H1 (cell line): Measurements from ENCODE around the gene COL1A1. TPM values are rescaled to one million over a fixed set of nuclear protein-coding genes. Genes with fewer than 3 reads are reported as not detected.
A peak's percentile ranks its signal among the peaks of the same experiment; 100 is the strongest.

Source experiments
- CTBP2 ChIP-seq: IDR thresholded peaks from 2 replicates; pipeline ENCODE4 v1.7.0; 2011; ENCODE audit warnings: borderline replicate concordance, mild to moderate bottlenecking, moderate library complexity, mixed read lengths, low read length; ENCODE audit not compliant: insufficient read depth, insufficient read length
- CTCF ChIP-seq, 3 experiments: IDR thresholded peaks; 1 replicate in 2 of 3; 2 replicates in 1 of 3; pipeline versions ENCODE4 v1.5.1 to v1.6.1; 2011; ENCODE audit warnings: low read length in 3 of 3, mild to moderate bottlenecking in 3 of 3, inconsistent platforms in 2 of 3, low read depth in 1 of 3, moderate library complexity in 1 of 3; ENCODE audit not compliant: insufficient read depth in 1 of 3; ENCODE audit errors: control extremely low read depth in 1 of 3
- EP300 ChIP-seq, 2 experiments: IDR thresholded peaks; 1 replicate in 1 of 2; 2 replicates in 1 of 2; pipeline ENCODE4 v1.6.1; 2011 to 2012; ENCODE audit warnings: low read depth in 2 of 2, low read length in 2 of 2, mild to moderate bottlenecking in 2 of 2, borderline replicate concordance in 1 of 2, inconsistent platforms in 1 of 2, moderate library complexity in 1 of 2
- GTF2F1 ChIP-seq: IDR thresholded peaks from 2 replicates; pipeline ENCODE4 v1.6.1; 2012; ENCODE audit warnings: low read depth, low read length, improper control_type of control experiment, borderline replicate concordance
- SP4 ChIP-seq: IDR thresholded peaks from 2 replicates; pipeline ENCODE4 v1.6.1; 2012; ENCODE audit warnings: low read length, inconsistent platforms
- polyA plus RNA-seq, 7 experiments: library from polyadenylated mRNA; depleted of rRNA in 3 of 7; stranded (reverse) in 5 of 7; unstranded in 2 of 7; fragments of >200 nt in 5 of 7; fragments of 200-250 nt in 2 of 7; gene quantifications; 1 replicate in 5 of 7; 2 replicates in 1 of 7; 4 replicates in 1 of 7; pipeline versions ENCODE4 v1.2.1 to v1.2.3, GENCODE V29; 2011 to 2013; ENCODE audit warnings: missing spikeins in 2 of 7, mixed read lengths in 2 of 7
- total RNA-seq: library from RNA; stranded (reverse); fragmentation: NEBNext Ultra II Directional; extraction: Animal tissue kit (Norgen Biotek cat#: 25700); gene quantifications from 2 replicates; pipeline ENCODE4 v1.2.1, GENCODE V29; 2021
- TF ChIP-seq, protein P1 (sequence below): IDR thresholded peaks from 2 replicates; pipeline ENCODE4 v1.6.1; 2011; ENCODE audit warnings: low read depth, mild to moderate bottlenecking, low read length; ENCODE audit not compliant: insufficient read depth

The COL1A1 gene
- total and polyA plus RNA-seq, 2 of the 8 experiments (the other 6 are each of a cell fraction or from before 2014, with no cell fraction given) = 14.1 to 80.4 TPM

- TF ChIP-seq CTBP2 = peak; percentile 24
- TF ChIP-seq, protein P1, sequence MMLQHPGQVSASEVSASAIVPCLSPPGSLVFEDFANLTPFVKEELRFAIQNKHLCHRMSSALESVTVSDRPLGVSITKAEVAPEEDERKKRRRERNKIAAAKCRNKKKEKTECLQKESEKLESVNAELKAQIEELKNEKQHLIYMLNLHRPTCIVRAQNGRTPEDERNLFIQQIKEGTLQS = no peak
- TF ChIP-seq GTF2F1 = no peak
- TF ChIP-seq EP300 (IDR thresholded peaks at IDR 0.05; ENCODE audit: borderline replicate concordance in 1 of 2, low read depth in 2 of 2, low read length in 2 of 2) = no peak
- no peak for TF ChIP-seq CTCF (IDR thresholded peaks at IDR 0.05; ENCODE audit: control extremely low read depth in 1 of 3, insufficient read depth in 1 of 3, low read depth in 1 of 3, low read length in 3 of 3)
- TF ChIP-seq SP4 = no peak
Observed at GRCh38 chr17:50207792-50208567, 6.5 kb upstream of the COL1A1 start (continued).
